Dermis blood vessel endothelial cell (primary cell): ENCODE data around the gene DUT. TPM values are rescaled to one million over a fixed set of nuclear protein-coding genes. Genes with fewer than 3 reads are reported as not detected.

ENCODE experiments used
- DNase-seq: peaks from one replicate; pipeline ENCODE4 v3.0.0; 2010
- total RNA-seq: library from RNA; depleted of rRNA; stranded (reverse); fragments of >200 nt; gene quantifications from 2 replicates; pipeline ENCODE4 v1.2.3, GENCODE V29; 2014

The DUT gene
- total RNA-seq, 1 donor from 2014 or later: 58.4 TPM

DNA sequence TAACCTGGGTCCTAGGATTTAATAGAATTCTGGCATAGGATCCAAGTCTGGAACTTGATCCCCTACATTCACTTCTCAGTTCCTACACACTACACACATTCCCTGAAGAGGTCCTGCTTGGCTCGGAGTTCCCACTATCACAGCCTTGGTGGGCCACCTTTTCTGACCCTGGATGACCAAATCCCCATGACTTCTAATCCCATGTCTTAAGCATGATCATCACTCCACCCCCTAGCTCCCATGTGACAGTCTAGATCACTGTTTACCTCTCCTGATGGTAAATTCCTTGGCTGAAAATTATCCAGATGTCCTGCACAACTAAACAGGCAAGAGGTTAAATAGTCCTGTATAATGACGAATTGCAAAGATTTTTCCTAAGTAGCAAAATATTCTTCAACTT is 40.3 kb downstream of the DUT start:
- DNase-seq: no peak

DNA sequence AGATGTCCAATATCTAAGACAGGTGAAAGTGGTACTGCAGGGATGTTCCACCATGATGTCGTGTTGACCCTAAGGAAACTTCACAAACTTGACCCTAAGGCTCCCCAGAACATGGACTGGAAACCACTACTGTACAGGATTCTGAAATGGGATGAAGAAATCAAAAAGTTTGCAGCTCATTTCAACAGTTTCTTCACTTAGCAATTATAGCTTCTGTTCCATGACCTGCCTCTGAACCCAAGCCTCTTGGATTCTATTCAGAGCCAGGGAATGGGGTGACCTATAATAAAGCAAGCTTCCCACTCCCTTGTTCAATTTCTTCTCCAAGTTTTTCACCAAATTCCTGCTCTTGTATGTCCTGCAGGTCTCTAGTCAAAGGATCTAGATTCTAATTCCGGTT is 40.7 kb downstream of the DUT start:
- no peak for DNase-seq

DNA sequence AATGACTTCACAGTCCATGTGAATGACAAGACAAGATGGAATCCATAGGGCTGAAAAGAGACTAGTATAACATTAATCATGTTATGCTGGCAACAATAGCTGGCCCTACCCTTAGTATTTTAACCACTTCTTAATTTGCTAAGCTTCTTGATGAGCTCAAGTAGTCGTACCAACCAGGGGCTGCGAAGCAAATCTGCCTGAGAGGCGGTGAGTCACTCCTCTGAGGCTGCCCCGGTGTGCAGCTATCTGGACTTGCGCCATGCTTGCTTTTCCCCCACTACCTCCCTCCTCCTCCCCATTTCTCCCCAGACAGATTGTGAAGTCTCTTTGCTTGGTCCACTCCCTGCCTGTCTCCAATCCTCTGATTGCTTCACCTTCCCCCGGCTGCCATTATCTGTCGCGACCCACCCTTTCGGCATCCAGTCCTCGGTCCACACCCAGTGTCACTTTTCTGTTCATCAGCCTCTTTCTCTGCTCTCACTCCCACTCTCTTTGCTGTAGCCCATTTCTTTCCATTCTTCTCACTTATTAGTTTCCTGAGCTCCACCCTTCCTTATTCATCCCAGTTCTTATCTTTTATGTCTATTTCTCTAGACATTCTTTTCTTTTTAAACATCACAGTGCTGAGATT is 42.7 kb downstream of the DUT start:
- peak; percentile 39 for DNase-seq

DNA sequence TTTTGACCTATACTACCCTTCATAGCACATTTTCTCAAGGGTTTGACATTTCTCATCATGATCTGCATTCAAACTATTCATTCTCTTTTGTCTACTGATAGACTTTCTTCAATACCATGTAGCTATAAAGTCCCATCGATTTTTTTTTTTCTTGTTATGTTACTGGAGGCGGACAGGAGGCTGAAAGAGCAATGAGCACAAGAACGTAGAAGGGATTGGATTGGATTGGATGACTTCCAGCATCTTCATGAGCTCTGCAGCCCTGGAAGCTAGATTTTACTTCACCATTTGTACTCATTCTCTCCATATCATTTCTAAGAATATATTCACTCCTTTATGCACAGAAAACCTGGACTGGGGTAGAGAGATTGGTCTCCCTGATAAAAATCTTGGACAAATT is 43.2 kb downstream of the DUT start:
- DNase-seq: no peak

DNA sequence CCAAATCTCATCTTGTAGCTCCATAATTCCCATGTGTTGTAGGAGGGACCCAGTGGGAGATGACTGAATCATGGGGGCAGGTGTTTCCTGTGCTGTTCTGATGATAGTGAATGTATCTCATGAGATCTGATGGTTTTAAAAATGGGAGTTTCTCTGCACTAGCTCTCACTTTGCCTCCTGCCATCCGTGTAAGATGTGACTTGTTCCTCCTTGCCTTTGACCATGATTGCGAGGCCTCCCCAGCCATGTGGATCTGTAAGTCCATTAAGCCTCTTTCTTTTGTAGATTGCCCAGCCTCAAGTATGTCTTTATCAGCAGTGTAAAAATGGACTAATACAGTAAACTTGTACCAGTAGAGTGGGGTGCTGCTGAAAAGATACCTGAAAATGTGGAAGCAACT is 44.5 kb downstream of the DUT start:
- no peak for DNase-seq

DNA sequence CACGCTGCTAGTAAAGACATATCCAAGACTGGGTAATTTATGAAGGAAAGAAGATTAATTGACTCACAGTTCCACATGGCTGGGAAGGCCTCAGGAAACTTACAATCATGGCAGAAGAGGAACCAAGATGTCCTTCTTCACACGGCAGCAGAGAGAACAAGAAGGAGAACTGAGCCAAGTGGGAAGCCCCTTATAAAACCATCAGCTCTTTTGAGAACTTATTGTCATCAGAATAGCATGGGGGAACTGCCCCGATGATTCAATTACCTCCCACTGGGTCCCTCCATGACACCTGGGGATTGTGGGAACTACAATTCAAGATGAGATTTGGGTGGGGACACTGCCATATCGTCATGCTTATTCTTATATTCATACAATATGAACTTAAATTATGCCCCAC is 49.0 kb downstream of the DUT start:
- no peak for DNase-seq

DNA sequence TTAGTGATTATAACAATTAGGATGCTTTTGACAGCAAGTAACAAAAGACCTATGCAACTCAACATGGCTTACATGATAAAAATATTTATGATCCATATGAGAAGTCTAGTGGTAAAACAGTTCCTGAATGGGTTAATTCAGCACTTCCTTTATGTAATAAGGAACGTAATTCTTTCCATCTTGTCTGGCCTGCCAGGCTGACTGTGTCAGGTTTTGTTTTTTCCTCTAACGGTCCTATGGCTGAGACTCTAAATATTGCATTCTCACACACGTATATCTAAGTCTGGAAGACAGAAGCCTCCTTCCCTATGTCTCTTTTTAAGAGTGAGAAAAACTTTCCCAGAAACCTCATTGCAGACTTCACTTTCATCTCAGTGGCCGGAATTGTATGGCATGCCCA is 50.6 kb downstream of the DUT start:
- peak; percentile 47 for DNase-seq

DNA sequence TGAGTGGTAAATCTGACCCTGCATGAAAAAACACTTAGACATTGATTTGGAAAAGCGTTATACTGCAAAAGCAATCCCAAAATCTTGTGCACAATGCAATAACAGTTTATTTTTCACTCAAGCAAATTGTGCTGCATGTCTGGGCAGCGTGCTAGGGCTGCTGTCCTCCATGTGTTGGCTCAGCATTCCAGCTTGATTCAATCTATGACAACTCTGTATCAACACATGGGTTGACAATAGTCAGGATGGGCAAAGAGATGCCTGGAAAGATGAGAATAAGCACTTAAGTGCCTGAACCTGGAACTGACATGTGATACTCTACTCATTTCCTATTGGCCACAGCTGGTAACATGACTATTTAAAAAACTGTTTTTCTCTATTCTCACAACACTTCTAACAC is 51.8 kb downstream of the DUT start:
- DNase-seq: no peak

DNA sequence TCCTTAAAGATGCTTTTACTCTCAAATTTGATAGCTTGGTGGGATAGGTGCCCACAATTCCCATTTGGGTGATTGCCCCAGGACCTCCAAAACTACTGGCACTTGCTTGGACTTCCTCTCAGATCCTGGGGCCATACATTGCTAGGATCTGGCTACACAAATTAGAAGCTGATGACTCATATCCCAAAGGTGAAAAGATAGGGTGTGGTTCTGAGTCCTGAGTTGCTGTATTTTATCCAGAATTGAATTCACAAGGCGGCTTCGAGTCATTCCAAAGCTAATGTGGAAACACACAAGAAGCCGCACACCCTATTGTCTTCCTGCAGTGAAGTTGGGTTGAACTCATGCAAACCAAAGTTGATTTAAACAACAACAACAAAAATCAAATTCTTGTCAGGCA is 53.4 kb downstream of the DUT start:
- DNase-seq: no peak

DNA sequence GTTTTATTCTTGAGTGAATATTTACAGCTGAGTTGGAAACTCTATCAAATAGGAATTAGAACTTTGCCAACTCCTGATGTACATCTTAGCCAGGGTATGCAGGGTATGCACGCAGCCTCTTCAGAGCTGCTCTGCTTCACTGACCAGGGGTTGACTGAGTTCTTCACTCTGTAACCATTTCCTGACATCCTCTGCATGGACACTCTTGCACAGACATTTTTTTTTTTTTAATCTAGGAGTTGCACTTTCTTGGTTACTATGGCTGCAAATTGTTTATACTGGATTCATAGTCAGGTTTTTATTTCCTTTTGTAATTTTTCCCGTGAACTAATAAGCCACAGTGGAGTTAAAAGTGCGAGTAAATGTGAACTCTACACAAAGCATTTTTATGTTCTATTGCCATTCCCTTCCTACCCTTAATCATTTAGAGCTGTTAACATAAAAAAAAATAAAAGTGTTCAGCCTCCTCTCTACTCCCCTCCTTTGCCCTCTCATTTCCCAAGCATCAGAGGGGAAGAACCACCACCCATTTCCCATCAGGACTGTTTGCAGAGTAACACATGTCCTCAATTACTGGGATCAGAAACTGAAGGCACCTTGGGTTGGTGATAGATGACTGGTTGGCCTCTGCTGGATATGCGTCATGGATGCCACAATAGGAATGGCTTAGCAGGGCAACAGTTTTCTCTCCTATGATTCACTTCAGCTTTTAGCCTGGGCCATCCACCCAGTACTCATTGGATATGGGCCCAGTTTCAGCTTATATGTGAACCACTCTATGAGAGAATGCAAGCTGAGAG is 54.0 kb downstream of the DUT start:
- peak; percentile 76 for DNase-seq

DNA sequence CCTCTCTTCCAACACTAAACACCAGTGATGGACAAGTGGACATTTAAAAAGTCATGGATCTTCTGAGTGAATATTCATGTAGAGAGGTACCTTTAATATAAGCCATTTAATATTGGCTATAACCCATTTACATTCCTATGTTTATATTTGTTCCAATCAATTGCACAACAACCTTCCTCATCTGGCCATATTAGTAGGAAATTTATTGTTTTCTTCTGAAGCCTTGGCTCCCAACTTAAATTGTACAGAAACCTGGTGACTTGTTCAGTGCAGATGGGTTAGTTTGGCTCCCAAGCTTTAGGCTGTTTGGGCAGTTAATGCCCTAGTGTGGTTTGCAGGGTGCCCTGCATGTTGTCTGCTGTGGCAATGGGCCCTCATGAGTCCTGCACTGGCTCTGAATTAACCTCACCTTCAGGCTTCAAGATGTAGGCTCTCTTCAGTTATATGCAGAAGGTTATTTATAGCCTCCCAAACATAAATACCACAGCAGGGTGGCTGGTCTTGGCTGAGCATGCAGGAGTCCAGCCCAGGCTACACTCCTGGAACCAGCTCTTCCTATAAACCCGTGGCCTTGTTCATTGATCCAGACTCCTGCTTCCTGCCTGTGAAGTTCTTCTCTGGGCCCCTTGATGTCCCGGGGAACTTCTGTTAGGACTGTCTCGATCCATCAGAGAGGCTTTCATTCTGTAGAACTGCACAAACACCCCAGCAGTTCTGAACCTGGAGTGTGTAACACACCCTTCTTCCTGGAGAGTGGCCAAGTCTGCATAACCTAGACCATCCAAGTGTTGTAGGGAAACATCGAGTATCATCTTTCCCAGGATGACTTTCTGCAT is 57.0 kb downstream of the DUT start:
- no peak for DNase-seq

DNA sequence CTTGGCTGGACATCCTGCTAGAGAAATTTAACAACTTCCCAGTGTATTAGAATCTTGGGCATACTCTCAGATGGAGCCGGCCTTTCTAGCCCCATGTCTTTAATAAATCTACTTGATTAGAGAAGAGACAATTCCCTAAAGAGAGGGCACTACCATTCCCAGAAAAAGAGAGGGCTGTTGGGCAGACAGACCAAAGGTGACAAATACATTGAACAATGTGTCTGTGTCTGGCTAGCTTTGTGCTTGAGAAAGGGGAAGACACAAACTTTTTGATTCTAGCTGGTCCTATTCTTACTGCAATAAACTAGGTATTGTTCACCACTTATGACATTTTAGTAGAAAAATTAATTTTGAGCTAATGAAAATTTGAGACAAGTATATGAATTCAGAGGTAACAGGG is 57.7 kb downstream of the DUT start:
- no peak for DNase-seq

DNA sequence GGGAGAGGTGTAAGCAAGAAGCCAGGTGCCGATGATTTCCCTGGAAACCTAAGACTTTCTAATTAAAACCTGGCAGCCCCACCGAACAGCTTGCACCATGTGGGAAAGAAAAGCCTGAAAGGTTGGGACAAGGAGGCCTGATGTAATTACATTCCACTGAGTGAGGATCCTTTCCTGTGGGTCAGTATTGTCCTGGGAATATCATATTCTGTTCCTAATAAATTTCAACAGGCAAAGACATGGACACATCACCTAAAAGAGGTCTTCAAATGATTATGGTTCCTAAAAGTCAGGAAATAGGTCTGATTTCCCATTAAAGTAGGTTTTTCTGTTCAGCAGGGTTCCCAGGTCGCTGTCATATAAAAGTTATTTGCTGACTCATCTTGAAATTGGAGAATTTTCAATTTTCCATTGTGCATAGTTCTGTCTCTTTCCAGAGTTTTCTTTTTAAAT is 58.5 kb downstream of the DUT start:
- peak; percentile 21 for DNase-seq

DNA sequence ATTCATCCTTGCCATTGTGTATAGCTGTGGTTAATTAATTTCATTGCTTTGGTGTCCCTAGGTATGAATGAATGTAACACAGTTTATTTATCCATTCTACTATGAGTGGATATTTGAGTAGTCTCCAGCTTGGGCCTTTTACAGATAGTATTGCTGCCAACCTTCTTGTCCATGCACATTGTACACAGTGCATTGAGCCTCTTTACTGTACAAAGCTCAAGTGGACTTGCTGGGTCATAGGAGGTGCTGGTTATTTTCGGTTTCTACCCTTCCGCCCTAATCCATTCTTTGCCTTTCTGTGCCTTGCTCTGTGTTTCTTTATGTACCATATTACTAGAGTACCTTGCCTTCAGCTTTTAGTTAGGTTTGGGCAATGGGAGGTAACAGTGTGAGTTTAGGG is 60.7 kb downstream of the DUT start:
- DNase-seq: no peak

DNA sequence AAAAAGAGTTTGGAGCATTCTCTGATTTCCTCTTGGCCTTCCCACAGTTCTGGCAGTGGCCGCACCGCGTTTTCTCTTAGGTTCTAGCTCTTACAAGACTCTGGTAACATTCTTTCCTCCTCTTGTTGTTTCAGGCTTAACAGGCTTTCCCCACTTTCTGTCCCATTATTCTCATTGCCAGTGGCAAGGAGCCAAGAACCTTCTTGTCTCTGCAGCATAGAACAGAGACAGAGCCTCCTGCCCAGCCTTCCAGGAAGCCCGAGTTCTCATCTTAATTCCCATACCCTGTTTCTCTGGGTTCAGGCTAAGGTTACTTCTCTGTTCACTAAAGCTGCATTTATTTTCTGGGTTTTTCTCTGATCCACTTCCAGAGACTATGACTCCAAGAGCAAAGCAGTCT is 61.1 kb downstream of the DUT start:
- peak; percentile 95 for DNase-seq

Other genes starting within 250 kb of the DUT start
- not detected in 2 replicates for gene SLC24A5, start 210.4 kb upstream of the DUT start, total RNA-seq
- 8.4 and 16.7 TPM in 2 replicates for gene MYEF2, start 153.1 kb upstream of the DUT start, total RNA-seq
- not detected in 2 replicates for gene CTXN2, start 139.8 kb upstream of the DUT start, total RNA-seq
- under 0.01 TPM in 2 replicates for gene SLC12A1, start 125.1 kb upstream of the DUT start, total RNA-seq